SK-N-SH (cell line): ENCODE data around the gene VTN.

Source experiments
- EP300 ChIP-seq, 2 experiments: IDR thresholded peaks; 2 replicates each; pipeline versions ENCODE4 v1.4.0 to v1.6.1; 2012; ENCODE audit warnings: borderline replicate concordance in 1 of 2, low read depth in 1 of 2, low read length in 1 of 2
- TF ChIP-seq, protein P1 (sequence below): fragments of 200-600 bp; sonication (generic); IDR thresholded peaks from 2 replicates; pipeline ENCODE4 v1.6.1; 2017; ENCODE audit warnings: antibody characterized with exemption, mild to moderate bottlenecking, moderate library complexity
- TF ChIP-seq, protein P2 (sequence below): IDR thresholded peaks from 2 replicates; pipeline ENCODE4 v1.4.0; 2012; ENCODE audit warnings: low read depth

DNA sequence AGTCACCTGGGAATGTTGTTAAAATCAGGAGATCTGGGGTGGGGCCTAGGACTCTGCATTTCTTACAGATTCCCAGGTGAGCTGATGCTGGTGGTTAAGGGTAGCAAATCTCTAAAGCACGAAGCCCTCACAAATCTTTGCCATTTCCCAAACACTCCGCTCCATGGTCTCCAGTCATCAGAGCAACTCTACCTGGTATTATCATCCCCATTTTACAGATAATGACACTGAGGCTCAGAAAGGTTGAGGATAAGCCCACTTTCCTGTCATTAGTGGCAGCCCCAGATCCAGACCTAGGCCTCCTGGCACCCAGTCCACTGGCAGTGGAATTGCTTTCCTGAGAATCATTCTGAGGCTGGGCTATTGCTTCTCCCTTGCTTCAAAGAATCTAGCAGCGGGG is 27.2 kb upstream of the VTN start:
- TF ChIP-seq, protein P1, sequence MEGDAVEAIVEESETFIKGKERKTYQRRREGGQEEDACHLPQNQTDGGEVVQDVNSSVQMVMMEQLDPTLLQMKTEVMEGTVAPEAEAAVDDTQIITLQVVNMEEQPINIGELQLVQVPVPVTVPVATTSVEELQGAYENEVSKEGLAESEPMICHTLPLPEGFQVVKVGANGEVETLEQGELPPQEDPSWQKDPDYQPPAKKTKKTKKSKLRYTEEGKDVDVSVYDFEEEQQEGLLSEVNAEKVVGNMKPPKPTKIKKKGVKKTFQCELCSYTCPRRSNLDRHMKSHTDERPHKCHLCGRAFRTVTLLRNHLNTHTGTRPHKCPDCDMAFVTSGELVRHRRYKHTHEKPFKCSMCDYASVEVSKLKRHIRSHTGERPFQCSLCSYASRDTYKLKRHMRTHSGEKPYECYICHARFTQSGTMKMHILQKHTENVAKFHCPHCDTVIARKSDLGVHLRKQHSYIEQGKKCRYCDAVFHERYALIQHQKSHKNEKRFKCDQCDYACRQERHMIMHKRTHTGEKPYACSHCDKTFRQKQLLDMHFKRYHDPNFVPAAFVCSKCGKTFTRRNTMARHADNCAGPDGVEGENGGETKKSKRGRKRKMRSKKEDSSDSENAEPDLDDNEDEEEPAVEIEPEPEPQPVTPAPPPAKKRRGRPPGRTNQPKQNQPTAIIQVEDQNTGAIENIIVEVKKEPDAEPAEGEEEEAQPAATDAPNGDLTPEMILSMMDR, result no peak
- no peak for TF ChIP-seq EP300 (IDR thresholded peaks at IDR 0.05; ENCODE audit: borderline replicate concordance in 1 of 2, low read depth in 1 of 2, low read length in 1 of 2)
- TF ChIP-seq, protein P2, sequence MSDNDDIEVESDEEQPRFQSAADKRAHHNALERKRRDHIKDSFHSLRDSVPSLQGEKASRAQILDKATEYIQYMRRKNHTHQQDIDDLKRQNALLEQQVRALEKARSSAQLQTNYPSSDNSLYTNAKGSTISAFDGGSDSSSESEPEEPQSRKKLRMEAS, result no peak
